T1000 (cell line): ENCODE data around the gene PC.

Source experiments
- DNase-seq: peaks from one replicate; lab custom pipeline; 2025; ENCODE audit warnings: mixed read lengths; lab: John Stamatoyannopoulos, UW

PC gene

DNA sequence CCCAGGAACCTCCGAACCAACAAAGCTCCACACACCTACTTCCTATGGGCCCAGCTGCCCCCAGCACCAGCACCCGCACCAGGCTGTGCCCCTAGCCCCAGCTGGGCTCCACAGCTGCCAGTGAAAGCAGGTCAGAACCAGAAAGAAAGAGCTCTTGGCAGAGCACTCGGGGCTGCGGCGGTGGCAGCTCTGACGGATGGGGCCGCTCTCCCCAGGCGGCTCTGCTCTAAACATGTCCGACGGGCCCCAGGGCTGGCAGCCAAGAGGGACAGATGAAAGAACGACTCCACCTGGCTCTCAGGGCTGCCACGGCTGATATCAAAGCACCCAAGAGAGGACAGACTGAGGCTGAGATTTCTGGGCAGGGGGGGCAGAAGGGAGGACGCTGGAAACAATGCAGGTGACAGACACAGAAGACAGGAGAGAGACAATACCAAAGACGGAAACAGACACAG is 75.6 kb downstream of the PC start:
- no peak for DNase-seq

DNA sequence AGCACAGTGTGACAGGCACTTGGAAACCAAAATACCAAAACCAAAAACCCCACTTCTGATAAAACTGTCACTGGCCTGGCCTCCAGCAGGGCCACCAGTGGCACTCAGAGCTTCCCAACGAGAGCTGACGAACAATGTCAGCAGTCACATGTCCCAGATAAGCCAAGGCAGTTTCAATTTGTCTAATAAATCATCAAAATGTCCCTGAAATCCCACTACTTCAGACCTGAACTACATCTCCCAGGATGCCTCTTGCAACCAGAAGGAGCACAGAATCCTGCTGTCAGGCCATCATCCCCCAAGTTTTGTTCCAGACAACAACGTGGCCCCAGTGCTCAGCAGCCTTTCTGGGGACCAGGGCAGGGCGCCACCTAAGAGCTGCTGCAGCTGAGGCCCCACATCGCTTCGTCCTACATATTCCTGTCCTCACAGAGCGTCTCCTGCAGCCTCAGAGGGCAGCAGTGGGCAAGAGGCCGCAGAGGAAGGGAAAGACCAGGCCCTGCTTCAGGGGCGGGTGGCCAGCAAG is 76.2 kb downstream of the PC start:
- DNase-seq, result no peak

DNA sequence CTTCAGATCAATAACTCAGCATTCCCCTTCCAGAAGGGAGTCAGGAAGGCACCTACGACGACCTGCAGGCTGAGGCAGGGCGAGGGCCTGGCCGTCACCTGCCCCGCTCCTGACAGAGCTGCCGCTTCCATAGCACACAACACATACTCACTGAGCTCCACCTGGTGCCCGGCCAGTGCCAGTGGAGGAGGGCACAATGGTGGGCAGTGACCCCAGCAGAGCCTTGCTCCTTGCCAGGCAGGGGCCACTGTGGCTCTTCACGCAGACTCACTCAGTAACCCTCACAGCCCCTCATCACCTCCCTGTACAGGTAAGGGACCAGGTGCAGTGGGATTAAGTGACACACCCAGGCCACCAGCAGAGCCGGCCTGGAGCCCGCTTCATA is 76.7 kb downstream of the PC start:
- DNase-seq, result no peak

DNA sequence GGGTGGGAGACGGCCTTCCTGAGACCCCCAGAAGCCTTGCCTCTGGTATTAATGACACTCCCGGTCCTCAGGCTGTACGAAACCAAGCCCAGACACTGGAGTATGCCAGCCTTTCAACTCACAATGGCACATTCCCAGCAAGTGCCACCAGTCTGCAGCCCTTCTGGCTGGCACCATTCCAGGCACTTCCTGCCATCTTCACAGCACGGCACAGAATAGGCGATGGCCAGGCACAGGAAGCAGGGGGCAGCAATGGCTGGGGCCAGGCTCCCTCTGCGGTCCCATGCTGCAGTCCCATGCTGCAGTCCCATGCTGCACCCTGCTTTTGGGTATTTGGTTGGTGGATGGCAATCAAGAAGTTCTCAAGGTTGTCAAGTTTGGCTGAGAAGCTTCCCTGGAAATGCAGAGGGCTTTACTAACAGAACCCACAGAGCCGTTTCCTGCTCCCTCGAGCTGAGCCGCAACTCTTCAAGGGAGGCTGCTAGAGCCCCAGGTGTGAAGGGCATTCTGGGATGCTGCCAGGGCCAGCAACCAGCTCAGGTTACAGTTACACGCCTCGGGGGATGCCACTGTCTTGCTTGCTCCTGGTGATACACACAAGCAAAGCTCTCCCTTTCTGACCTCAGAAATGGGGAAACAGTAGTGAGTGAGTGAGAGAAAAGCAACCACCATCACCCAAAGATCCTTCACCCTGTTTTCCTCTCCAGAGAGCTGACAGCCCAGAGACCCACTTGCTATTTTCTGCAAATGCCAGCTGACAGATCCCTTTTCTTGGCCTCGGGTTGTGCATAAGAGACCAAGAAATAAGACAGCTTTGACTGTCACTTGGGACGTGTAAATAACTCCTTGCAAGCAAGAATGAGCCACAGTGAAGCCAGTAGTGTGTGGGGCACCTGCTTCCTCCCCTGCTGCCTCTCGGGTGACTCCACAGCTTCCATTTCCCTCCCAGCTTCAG is 77.4 kb downstream of the PC start:
- DNase-seq, result peak; percentile 34

DNA sequence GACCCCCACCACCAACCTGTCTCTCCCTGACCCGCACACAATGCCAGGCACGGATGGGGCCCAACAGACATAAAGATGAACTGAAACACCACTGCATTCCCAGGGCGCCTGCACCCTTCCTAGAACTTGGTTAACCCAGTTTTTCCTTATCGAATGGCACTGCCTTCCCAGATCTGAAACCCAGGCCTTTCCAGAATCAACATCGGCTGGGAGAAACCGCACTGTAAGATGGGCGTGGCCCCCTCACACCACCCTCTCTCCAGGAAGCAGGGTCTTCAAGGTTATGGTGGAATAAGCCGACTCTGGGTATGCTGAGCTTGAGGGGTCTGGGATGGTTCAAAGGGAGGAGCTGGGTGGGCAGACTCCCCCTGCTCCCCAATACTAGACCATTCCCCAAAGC is 78.2 kb downstream of the PC start:
- DNase-seq, result no peak

DNA sequence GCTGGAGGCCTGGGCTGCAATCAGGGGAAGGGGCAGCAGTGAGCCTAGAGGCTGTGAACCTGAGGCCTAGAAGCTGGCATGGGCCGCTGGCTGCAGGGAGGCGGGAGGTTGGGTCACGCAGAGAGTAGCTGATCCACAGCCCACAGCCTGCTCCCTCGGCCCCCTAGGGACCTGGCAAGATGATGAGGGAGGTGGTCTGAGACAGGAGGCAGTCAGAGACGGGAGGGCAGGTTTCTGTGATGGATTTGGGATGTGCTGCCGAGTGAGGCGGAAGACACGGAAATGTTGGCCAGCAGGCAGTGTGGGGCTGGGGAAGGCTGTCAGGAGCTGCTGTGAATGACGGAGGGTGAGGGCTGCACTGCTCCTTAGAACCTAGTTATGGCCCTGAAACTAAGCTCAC is 78.6 kb downstream of the PC start:
- DNase-seq, result no peak

DNA sequence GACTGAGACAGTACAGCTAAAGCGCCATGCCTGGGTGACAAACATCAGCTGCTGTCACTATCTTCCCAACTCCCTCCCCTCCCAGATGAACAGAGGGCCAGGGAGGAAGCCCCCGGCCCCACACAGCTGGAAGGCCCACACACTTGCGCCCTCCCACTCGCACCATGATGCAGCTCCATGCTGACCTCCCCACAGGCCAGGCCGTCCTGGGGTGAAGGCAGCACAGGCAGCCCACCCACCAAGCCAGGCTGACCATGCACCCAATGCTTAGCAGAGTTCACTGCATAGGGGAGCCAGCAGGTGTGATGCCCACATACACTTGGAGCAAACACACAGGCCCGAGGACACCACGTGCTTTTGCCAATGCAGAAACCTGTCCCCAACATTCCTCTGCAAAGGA is 79.2 kb downstream of the PC start:
- no peak for DNase-seq

DNA sequence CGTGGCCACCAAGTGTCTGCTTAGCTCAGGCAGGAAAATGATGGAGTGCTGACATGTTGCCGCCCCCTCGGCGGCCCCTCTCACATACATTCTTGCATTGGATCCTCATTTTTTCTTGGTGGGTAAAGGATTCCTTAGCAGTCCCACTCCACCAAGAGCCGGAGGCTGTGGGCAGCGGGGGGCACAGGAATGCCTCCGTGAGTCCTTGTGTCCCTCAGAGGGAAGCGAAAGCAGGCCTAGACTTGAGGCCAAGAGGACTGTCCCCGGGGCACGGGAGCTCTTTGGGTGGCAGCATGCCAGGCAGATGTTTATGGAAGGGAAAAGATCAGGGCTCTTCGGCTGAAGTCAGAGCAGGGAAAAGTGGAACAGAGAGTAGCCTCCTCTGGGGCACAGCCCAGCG is 79.7 kb downstream of the PC start:
- DNase-seq, result no peak

DNA sequence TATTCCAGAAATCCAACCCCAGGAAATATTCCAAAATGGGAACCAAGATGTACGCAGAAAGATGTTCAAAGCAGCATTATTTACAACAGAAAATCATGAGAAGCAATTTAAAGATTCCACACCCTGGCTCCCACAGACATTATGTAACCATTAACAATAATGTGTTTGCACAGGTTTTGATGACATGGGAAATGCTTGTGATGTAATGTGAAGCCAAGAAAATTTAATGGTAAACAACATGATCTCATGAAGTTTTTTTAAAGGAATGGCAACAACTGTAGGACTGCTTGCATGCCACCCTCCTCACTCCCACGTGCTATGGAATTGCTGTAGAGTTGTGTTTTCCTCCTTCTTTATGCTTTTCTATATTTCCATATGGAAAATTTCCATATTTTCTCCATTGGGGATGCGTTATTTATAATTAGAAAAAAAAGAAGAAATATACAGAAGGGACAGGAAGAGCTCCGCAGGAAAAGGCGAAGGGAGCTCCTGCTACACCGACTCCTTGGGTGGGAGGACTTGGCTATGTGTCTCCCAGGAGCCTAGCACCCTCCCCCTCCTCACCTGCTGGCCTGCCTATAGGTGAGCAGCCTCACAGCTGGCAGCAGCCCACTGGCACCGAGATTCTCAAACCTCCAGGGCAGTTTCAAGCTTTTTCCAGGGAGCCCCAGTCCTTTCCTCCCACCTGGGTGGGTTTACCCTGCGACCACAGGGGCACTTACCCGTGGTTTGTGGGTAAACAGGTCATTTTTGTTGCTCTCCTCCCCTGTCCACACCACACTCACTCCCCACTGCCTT is 80.4 kb downstream of the PC start:
- DNase-seq, result no peak

DNA sequence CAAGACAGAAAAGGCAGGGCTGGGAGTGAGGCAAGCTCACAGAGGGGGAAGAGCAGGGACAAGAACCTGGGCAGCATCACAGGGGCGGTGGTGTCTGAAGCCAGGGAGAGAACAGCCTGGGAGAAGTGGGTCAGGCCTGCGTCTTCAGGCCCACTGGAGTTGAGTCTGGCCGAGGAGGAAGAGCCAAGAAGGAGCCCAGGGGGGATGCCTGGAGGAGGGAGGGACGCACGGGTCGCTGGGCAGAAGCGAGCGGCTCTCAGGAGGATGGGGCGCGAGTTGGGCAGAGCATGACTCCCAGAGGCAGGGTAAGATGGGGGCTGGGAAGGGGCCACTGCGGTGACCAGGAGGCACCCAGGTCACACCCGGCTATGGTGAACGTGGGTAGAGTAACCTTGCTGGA is 82.8 kb downstream of the PC start:
- DNase-seq, result no peak

DNA sequence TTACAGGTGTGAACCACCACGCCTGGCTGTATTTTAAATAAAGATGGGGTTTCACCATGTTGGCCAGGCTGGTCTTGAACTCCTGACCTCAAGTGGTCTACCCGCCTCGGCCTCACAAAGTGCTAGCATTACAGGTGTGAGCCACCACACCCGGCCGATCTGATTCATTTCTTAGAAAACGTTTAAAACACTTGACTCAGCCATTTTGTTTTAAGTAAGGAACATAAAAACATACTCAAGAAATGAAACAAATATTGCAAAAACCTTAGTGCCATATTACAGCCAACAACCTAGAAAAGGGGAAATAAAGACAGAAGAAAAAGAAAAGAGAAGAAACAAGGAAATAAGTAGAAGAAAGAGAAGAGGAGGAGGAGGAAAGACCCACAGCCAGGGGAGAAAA is 84.0 kb downstream of the PC start:
- no peak for DNase-seq

DNA sequence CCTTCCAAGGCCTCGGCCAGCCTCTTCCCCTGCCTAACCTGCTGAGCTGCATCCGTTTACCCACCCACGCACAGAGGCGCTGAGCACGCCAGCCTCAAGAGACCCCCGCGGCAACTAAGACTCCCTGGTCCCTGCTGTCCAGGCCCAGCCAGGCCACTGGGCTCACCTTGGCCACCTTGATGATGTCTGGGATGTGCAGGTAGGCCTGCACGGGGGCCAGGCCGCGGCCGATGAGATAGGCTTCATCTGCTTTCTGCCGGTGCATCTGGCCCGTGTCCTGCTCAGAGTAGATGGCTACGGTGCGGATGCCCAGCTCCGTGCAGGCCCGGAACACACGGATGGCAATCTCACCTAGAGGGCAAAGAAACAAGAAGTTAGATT is 86.7 kb downstream of the PC start:
- no peak for DNase-seq

DNA sequence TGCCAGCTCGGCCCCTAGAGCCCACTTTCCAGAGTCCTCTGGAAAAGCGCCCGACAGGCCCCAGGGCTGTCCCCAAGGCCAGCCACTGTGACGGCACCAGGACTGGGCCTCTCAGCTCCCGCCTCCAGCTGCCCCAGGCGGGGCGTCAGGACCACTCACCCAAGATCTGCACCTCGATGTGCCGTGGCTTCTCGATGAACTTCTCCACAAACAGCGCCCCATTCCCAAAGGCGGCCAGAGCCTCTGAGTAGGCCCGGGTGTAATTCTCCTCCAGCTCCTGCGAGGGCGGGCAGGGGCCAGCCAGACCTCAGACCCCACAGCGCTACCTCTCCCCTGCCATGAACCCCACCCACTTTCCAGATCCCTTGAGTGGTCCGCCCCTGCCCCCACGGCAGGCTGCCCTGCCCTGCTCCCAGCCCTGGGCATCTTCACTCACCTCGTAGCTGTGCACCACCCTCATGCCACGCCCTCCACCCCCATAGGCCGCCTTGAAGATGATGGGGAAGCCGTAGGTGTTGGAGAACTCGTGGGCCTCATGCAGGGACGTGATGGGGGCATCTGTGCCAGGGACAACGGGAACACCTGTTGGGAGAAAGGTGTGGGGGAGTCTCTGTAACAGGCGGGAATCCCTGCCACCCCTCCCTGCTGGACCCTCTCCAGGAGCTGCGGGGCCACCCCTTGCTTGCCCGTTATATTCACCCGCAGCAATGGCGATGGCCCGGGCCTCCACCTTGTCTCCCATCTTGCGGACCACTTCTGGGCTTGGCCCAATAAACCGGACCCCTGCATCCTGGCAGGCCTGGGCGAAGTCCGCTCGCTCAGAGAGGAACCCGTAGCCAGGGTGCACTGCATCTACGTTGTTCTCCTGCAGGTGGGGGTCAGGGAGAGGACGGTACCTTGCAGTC is 87.3 kb downstream of the PC start:
- no peak for DNase-seq

DNA sequence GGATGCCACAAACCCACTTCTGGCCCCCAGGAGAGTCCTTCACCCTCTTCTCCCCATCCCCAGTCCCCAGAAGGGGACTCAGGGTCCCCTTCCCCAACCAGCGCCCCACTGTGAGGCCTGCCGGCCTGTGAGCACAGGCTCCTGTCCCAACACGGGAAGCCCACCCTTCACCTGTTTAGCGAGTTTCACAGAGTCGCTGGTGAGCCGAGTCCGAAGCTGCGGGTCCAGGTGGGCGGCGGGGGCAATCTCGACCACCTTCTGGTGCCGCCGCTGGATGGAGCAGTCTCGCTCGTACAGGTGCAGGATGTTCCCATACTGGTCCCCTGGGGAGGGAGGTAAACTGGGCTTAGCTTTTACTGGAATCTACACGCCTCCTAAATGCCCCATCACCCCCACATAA is 88.1 kb downstream of the PC start:
- no peak for DNase-seq

DNA sequence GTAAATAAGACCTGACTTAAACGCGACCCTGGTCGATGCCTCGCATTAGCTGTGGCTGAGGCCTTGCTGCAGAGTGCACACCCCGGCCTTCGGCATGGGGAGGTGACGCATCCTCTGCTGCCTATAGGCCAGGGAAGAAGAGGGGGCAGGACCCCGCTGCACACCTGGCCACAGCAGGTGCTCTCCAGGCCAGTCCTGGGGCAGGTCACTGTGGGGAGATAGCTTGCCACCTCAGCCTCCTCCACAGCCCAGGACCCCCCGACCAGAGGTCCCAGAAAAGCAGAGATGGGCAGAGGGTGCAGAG is 88.7 kb downstream of the PC start:
- no peak for DNase-seq

DNA sequence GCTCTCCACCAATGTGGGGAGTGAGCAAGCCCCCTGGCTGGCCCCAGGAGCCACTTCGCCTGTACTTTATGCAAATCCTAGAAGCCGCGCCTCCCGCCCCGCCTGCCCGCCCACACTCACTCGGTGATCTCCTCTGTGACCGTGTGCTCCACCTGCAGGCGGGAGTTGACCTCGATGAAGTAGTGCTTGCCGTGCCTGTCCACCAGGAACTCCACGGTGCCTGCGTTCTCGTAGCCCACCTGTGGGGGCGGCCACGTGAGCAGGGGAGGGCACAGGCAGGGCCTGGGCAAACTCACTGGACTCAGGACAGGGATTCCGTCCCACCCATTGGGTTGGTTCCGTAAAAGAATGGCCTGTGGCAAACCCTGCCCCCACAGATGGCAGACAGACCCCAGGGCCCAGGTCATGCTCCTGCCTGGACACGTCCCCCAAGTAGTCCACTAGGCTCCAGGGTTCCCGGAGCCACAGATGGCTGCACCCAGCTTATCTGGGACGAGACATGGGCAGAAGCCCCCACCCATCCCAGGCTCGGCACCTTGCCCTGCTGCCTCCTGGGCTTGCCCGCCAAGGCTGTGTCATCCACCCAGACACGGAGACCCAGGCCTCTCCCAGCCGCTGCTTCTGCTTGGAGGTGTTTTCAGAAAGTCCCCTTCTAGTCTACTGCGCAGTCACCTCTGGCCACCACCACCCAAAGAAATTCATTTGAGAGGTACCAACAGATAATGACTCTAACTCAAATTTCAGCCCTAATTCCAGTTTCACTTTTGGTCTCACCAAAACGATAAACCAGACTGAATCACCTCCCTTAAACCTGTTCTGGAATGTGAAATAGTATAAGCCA is 89.2 kb downstream of the PC start:
- no peak for DNase-seq

DNA sequence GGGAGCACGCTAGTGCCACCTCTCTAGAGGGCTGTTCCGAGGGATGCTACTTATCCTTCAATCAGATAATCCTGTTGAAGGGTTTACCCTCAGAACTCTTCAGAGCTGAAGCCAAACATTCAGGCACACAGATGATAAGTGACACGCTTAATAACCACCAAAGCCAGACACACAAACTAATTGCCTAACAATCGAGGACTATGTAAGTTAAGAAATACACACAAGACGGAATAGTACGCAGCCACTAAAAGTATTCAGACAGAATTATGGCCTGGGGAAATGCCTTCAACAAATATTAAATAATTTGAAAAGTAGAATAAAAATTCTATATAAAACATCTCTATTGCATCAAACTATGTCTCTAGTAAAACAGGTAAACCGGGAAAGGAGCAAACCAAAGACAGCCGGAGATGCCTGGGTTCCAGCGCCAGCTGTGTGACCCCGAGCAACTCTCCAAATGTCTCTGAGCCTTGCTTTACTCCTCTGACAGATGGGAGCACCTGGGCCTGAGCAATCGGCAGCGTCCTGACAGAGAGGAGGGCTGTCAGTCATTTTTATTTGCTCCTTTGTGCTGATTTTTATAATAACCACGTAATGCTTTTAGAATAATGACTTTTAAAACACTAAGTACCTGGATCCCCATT is 90.0 kb downstream of the PC start:
- no peak for DNase-seq

DNA sequence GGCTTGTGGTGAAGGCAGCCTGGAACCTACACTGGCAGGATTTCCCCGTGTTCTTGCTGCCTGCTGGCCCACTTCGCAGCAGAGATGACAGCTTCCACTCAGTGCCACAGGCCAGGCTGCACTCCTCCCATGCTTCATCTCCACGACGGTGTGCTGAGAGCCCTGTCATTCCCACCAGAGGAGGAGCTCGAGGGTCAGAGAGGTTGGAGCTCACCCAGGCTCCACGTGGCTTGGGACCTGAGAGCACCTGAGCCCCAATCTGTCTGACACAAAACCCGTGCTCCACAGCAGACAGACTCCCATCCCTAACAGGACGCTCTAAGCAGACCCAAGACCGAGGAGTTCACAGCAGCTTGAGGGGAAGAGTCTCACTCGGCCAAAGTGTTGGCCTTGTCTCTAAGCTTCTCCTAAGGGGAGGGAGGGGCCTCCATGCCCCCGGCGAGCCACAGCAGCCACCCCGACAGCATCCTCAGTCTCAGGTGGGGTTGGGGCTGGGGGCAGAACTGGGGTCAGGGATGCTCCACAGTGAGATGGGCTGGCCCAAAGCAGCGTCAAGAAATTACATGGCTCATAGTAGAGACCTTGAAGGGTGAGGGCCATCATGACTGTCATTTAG is 90.7 kb downstream of the PC start:
- DNase-seq, result no peak

DNA sequence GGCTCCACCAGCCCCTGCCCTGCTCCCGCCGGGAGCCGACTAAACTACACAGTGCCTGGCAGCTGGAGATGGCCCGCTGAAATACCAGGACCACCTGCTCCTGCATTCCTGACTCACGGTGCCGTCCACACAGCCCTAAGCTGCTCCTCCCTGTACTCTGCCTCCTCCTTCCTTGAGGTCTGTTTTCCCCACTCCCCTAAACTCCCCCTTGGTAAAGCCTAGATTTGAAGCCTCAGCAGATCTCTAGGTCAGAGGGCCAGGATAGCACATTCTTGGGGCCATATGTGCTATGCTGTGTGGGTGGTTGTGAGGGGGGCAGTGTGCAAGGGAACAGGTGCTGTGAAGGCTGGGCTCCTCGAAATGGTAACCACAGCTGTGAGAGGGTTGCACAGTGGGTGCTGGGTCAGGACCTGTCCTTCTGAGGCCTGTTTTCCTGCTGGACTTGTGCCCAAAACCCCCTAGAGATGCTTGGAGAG is 91.6 kb downstream of the PC start:
- DNase-seq, result no peak

DNA sequence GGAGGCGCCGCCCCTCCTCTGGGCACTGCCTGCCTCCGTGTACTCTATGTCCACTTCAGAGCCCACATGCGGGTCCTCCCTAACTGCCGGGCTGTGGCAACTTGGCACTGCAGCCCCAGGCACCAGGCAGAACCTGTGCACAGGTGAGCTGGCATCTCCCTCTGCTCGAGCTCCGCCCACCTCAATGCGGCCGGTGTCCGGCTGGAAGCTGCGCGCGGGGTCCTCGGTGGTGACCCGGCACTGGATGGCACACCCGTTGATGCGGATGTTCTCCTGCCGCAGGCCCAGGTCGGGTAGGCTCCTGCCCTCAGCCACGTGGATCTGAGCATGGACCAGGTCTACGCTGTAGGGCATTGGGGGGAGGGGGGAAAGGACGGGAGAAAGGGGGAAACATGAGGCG is 92.2 kb downstream of the PC start:
- no peak for DNase-seq
